ENCODE measurements around the gene NOPCHAP1. TPM values are rescaled to one million over a fixed set of nuclear protein-coding genes. Genes with fewer than 3 reads are reported as not detected.

NOPCHAP1 gene
- total and polyA plus RNA-seq, 10 of the 15 experiments (the other 5 are each of a cell fraction or from before 2014, with no cell fraction given) = 28.0 to 115 (median 40.9) TPM

DNA sequence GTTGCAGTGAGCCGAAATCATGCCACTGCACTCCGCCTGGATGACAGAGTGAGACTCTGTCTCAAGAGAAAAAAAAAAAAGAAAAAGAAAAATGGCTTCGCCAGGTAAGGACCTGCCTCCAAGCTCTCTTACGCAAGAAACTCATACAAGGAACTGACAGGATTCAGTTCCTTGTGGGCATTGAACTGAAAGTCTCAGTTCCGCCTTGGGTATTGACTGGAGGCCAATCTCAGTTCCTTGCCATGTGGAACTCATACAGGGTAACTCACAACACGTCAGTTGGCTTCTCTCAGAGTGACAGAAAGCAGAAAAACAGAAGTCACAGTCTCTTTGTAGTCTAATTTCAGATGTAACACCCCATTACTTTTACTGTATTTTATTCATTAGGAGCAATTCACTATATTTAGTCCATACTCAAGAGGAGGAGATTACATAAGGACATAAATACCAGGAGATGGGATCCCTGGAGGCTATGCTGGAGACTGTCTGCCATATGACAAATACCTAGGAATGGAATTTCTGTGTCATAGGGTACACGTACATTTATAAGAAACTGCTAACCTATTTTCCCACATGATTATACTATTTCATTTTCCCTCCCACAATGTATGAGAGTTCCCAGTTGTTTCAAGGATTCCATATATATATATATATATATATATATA is 11.4 kb upstream of the NOPCHAP1 start:
- peak; percentile 99 for FAIRE-seq
- POLR2A ChIA-PET = interaction anchor here (0.6 to 1.0 kb wide), 3 partner anchors 16 to 45 kb away, joined by 3 to 5 read pairs (median 3); partner anchors contain the start of gene SLC41A2
- intact Hi-C loops (cut with micrococcal nuclease; ENCODE audit: unreplicated experiment) = no loop called here
- TF ChIP-seq FOXM1 (IDR thresholded peaks at IDR 0.05; ENCODE audit: low read depth, low read length) = peak; percentile 71; the same call in 1 of the 2 replicates
- peak; percentile 82 for TF ChIP-seq TCF3 (IDR thresholded peaks at IDR 0.05; ENCODE audit: borderline replicate concordance, insufficient read depth, low read depth, low read length)
- TF ChIP-seq SMARCA5 (IDR thresholded peaks at IDR 0.05) = no peak
- TF ChIP-seq EP300 (IDR thresholded peaks at IDR 0.05; ENCODE audit: borderline replicate concordance in 1 of 2, control insufficient read depth in 1 of 2, low read depth in 2 of 2, low read length in 2 of 2) = peak; percentile 58 to 96; a peak in 3 of 4 replicates
- TF ChIP-seq, protein P1, sequence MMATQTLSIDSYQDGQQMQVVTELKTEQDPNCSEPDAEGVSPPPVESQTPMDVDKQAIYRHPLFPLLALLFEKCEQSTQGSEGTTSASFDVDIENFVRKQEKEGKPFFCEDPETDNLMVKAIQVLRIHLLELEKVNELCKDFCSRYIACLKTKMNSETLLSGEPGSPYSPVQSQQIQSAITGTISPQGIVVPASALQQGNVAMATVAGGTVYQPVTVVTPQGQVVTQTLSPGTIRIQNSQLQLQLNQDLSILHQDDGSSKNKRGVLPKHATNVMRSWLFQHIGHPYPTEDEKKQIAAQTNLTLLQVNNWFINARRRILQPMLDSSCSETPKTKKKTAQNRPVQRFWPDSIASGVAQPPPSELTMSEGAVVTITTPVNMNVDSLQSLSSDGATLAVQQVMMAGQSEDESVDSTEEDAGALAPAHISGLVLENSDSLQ (IDR thresholded peaks at IDR 0.05) = peak; percentile 94
- TF ChIP-seq SPI1 (IDR thresholded peaks at IDR 0.05; ENCODE audit: borderline replicate concordance, insufficient read depth, low read depth, low read length) = peak; percentile 97
- TF ChIP-seq BCL11A (IDR thresholded peaks at IDR 0.05; ENCODE audit: low read depth, low read length) = peak; percentile 91
- peak; percentile 61; the same call in 1 of the 2 replicates for TF ChIP-seq ZBED1 (IDR thresholded peaks at IDR 0.05; ENCODE audit: borderline replicate concordance)
- peak; percentile 94 for TF ChIP-seq DPF2 (IDR thresholded peaks at IDR 0.05)
- peak; percentile 74 for TF ChIP-seq CREB1 (IDR thresholded peaks at IDR 0.05; ENCODE audit: low read depth)
- TF ChIP-seq, protein P2, sequence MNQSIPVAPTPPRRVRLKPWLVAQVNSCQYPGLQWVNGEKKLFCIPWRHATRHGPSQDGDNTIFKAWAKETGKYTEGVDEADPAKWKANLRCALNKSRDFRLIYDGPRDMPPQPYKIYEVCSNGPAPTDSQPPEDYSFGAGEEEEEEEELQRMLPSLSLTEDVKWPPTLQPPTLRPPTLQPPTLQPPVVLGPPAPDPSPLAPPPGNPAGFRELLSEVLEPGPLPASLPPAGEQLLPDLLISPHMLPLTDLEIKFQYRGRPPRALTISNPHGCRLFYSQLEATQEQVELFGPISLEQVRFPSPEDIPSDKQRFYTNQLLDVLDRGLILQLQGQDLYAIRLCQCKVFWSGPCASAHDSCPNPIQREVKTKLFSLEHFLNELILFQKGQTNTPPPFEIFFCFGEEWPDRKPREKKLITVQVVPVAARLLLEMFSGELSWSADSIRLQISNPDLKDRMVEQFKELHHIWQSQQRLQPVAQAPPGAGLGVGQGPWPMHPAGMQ (IDR thresholded peaks at IDR 0.05; ENCODE audit: borderline replicate concordance) = no peak
- peak; percentile 95 for TF ChIP-seq MTA2 (IDR thresholded peaks at IDR 0.05; ENCODE audit: low read depth)
- no peak for TF ChIP-seq SUZ12 (IDR thresholded peaks at IDR 0.05; ENCODE audit: unreplicated experiment)
- peak; percentile 45; the same call in 1 of the 2 replicates for TF ChIP-seq ZNF217 (IDR thresholded peaks at IDR 0.05)
- TF ChIP-seq HDAC6 (IDR thresholded peaks at IDR 0.05; ENCODE audit: unreplicated experiment) = no peak
- TF ChIP-seq RCOR1 (conservative IDR thresholded peaks at IDR 0.05; ENCODE audit: low read depth, low read length) = 0 out of 2 replicates have a peak, but pooled peaks have one; percentile 41
- TF ChIP-seq CBFB (IDR thresholded peaks at IDR 0.05; ENCODE audit: low read depth) = 0 out of 2 replicates have a peak, but pooled peaks have one; percentile 33
- 0 out of 3 replicates have a peak, but pooled peaks have one; percentile 49 for TF ChIP-seq POU2F2 (IDR thresholded peaks at IDR 0.05; ENCODE audit: borderline replicate concordance, low read depth, low read length)
- TF ChIP-seq ZNF24 (IDR thresholded peaks at IDR 0.05) = no peak

More for the DNA sequence above, 11.4 kb upstream of the NOPCHAP1 start:
- no peaks in the 10 kb centered on the region for H3K36me3 ChIP-seq (ENCODE audit: control insufficient read depth in 2 of 2, insufficient read depth in 2 of 2, low read length in 1 of 2)
- DNase-seq (ENCODE audit: low read depth, low spot score) (peak; percentile 97), ATAC-seq (peak; percentile 100)
- no peaks in the 10 kb centered on the region for H3K79me2 ChIP-seq (ENCODE audit: control insufficient read depth, insufficient read depth, low read length)
- no peak overlapping the region; the same call in 1 of the 2 replicates for H3K9ac ChIP-seq (ENCODE audit: control insufficient read depth, insufficient read depth, low read length)
- H4K20me1 ChIP-seq (ENCODE audit: control insufficient read depth, insufficient read depth) = no peaks in the 10 kb centered on the region
- 14% methylated on average over 7 of the region's 7 CpGs for WGBS (ENCODE audit: insufficient coverage, insufficient replicate concordance, low lambda C conversion rate, missing lambda C conversion rate)
- no peak overlapping the region for H3K4me3 ChIP-seq
- H3K27ac ChIP-seq (ENCODE audit: control insufficient read depth, insufficient read depth) = peak overlapping the region; percentile 59
- H3K9me3 ChIP-seq (replicated peaks; ENCODE audit: control insufficient read depth, insufficient read depth, low read length) = no peaks in the 10 kb centered on the region; the same call in 2 of the 3 replicates
- no TSS peak for BruUV-seq (replicated peaks)
- peaks cover 11% of the 10 kb centered on the region for H3K4me1 ChIP-seq (ENCODE audit: control insufficient read depth, insufficient read depth, low read length)
- peak overlapping the region; percentile 45 for H2AFZ ChIP-seq (ENCODE audit: control insufficient read depth, low read depth, low read length)
- in situ Hi-C loops (cut with MboI) = no loop called here
- ChIA-PET CTCF (interaction anchor here (0.7 to 1.3 kb wide), 2 partner anchors 15 to 16 kb away, joined by 3 to 4 read pairs; no protein-coding TSS in a partner anchor), RAD21 (ENCODE audit: unreplicated experiment) (interaction anchor here (1.2 kb wide), 1 partner anchor 45 kb away, joined by 4 read pairs; no protein-coding TSS in a partner anchor), SMC1A (ENCODE audit: uncharacterized antibody, unreplicated experiment) (interaction anchor here (0.6 to 1.3 kb wide), 4 partner anchors 41 to 1521 kb away, joined by 3 to 4 read pairs (median 3); no protein-coding TSS in a partner anchor)
- no peaks in the 10 kb centered on the region for H3K27me3 ChIP-seq (replicated peaks in 1 of 2; ENCODE audit: control insufficient read depth in 2 of 2, insufficient read depth in 2 of 2, low read length in 1 of 2)
- H3K4me2 ChIP-seq (ENCODE audit: control insufficient read depth, insufficient read depth) = peak overlapping the region; percentile 85
